GM21528 (cell line): ENCODE results near the gene DLGAP3.

Experiments used
- ATAC-seq: cut with Tn5 transposase; IDR thresholded peaks from one replicate; pipeline ENCODE4 v1.9.1; 2021; ENCODE audit warnings: mild to moderate bottlenecking, moderate library complexity; ENCODE audit not compliant: unreplicated experiment, low FRiP score

Gene DLGAP3

GRCh38 chr1:34868230-34869049 lies 61.0 kb downstream of the DLGAP3 start:
- ATAC-seq = no peak

DNA sequence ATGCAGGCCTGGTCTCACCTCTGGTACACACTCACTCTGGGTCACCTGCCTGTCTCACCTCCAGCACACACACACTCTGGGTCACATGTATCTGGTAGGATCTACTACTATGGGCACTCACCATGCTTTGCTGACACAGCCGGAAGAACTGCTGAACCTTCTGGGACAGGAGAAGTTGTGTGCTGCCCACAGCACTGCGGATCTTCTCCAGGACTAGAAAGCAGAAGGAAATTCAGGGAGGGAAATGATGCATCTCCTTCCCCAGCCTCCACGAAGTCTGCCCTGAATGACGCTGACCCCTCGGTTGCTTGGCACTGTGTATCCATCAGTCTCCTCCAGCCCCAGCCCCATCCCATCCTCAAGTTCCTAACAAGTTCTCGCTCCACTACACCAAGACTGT lies 62.0 kb downstream of the DLGAP3 start:
- ATAC-seq = no peak

GRCh38 chr1:34866762-34867109 lies 62.7 kb downstream of the DLGAP3 start:
- ATAC-seq = no peak

GRCh38 chr1:34865981-34866761 lies 63.3 kb downstream of the DLGAP3 start:
- peak; percentile 70 for ATAC-seq

DNA sequence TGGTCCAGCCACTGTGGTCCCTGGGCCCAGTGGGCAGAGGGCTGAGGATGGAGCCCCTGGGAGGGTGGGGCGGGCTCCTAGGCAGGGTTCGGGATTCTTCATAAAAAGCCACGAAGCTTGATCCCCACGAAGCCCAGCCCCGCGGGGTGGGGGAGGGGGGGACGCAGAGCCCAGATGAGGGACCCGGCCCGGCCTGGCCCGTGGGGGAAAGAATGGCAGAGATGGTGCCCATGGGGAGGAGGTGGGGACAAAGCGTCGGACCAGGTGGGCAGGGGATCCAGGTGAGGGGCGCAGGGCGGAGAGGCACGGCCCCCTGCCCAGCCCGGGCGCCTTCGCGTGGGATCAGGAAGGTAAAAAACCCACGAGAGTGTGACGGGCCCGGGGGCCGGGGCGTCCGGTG lies 63.9 kb downstream of the DLGAP3 start:
- no peak for ATAC-seq

DNA sequence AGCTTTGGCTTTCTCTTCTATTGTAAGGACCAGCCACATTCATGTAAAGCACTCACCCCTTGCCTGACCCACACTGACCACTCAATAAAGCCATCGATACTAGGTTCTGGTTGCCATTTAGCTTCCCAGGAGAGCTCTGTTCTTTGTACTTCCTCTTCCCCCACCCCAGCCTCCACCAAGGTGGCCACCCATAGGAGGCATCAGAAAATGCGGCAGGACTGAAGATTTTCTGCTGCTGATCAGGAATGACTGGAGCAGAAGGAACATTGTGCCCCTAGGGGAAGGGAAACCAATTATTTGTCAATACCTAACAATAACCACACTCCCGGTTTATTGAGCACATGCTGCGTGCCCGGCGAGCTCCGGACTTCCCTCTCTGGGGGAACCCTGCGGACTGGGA lies 64.7 kb downstream of the DLGAP3 start:
- no peak for ATAC-seq

GRCh38 chr1:34863501-34863900 lies 65.9 kb downstream of the DLGAP3 start:
- ATAC-seq = no peak

DNA sequence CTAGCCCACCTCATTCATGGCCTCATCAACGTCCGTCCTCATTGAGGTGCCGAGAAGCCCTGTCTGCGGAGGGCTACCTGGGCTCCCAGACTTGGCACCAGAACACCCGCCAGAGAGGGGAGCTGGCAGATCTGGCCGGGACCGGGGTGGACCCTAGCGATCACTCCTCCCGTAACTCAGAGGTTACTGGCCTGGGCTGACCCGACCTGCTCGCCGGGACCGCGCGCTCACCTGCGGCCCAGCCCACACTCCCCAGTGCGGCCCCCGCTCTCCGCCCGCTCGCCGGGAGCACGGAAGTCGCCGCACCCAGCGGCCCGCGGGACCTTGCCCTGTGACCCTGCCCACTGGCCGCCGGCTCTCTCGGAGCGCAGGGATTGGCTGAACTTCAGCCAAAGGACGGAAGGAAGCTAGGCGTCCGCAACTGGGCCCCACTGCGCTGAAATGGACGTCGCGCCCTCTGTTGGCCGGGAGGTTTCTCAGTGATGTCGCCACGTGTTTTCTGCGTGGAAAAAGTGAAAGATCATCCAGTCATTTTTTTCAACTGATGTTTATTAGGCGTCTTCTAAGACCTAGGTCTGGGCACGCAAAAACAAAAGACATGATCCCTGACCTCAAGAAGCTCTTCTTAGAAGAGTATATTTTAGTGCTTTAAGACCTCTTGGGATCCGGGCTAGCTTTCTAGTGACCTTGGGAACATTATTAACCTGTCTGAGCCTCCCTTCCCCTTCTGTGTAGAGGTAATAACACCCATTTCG lies 69.8 kb downstream of the DLGAP3 start, which contains the start of gene SMIM12:
Gene SMIM12, minus strand, starts transcription at position 304 of the 755 bp plus-strand sequence. CDS start 3,772 bp downstream, outside the sequence.
- ATAC-seq = peak; percentile 92

DNA sequence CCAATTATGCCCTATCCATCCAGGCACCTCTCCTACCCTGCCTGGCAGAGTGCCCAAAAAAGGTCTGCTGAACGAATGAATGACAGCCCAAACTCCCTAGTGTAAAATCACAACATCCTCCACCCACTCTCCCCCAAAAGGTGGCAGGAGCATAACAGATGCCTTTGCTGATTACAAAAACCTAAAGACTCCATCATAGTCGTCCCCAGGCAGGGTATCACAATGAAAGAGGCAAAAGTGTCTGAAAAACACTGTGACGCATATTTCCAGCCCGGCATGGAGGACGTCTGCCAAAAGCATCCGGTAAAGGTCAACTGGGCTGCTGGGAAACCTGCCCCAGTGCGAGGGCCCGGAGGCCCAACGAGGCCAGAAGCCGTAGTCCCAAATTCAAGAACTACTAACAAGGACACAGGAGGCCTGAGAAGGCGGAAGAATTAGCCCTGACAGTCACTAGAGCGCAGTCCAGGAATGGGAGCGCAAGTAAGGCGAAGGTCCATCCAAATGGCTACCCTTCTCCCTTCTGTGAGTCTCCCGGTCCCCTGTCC lies 70.5 kb downstream of the DLGAP3 start:
- no peak for ATAC-seq

- ATAC-seq = no peak
Observed at GRCh38 chr1:34856697-34857096, 72.8 kb downstream of the DLGAP3 start.

DNA sequence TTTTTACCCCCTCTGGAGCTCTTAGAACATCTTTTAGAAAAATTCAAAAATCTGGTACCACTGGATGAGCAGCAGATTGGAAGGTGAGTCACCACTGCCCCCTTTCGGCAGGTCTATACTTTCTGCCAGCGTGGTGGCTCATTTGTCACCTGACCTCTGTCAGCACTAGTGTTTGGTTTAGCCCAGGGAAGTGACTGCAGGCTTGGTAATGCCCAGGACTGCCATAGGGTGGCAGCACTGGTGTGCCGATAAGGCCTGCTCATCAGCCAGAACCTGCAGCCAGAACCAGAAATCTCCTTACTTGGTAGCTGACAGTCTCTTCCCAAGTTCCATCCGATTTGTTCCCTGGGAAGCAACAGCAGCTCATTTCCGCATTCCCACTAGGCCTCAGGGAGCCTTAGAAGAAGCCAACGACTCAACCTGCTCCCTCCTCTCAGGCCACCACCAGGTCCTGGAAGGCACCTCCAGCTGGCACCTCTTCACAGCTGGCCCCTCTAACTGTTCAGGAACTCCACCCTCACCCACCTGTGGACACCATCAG lies 76.7 kb downstream of the DLGAP3 start:
- ATAC-seq = peak; percentile 92

GRCh38 chr1:34851431-34852105 lies 77.9 kb downstream of the DLGAP3 start:
- no peak for ATAC-seq

DNA sequence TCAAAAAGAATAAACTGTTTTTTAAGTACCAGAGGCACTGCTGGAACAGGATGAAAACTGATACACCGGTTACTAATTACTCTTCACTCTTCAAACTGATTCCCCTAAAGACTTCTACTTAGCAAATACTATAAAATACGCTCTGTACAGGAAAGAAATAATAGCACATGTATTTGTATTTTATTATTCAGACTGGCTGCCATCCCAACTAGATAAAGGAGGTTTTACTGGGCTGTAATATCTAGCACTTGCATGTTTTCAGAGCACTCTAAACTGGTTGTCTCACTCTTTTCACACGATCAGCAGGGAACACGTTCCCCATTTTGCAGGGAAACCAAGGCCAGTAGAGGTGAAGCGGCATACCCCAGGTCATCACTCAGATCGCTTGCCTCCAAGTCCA lies 79.1 kb downstream of the DLGAP3 start:
- no peak for ATAC-seq

- ATAC-seq = no peak
Observed at GRCh38 chr1:34847094-34847493, 82.4 kb downstream of the DLGAP3 start.

DNA sequence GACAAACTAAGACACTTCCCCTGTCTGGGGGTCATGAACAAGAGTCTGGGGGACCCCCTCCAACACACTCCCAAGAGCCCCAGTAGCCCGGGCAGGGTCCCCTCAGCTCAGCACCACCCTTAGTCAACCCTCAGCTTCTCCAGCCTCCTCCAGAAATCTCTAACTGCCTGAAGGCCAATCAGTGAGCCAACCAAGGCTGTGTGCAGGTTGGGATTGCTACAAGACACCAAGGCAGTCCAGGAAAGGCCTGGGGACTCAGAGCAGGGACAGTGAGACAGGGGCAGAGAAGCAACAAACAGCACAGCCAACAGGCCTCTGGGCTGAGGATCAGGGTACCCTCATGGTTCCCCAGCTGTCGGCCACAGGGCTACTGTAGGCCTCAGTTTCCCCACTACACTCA lies 83.2 kb downstream of the DLGAP3 start:
- no peak for ATAC-seq

DNA sequence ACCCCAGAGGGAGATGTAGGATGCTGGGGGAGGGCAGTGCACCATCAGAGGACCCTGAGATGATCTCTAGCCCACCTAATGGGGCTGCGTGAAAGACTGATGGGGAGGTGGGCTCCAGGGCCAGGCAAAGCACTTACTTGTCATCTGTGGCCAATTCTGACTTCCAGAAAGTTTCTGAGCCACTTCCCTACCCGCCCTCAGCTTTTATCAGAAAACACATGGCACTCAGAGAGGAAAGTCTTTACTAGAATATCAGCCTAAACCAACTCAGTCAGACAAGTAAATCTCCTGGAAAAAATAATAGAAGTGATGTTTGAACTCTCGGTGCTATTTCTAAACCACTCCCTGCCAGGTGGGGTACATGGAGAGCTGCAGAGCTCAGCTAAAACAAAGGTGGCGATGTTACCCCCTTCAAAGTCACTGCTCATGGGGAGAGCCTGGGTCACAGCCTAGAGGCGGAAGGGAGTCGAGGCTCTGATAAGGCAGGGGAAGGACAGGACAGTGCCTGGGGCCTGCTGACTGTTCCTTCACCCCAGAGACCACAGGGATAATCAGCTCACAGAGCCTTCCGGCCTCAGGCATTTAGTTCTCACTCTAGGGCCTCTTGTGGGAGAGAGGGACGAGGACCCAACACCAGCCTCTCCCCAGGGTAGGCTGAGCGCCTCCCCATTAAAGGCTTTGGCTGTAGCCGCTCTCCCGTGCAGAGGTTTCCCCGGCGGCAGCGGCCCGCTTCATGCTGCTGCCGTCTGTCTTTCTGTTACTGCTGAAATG lies 84.1 kb downstream of the DLGAP3 start:
- no peak for ATAC-seq

DNA sequence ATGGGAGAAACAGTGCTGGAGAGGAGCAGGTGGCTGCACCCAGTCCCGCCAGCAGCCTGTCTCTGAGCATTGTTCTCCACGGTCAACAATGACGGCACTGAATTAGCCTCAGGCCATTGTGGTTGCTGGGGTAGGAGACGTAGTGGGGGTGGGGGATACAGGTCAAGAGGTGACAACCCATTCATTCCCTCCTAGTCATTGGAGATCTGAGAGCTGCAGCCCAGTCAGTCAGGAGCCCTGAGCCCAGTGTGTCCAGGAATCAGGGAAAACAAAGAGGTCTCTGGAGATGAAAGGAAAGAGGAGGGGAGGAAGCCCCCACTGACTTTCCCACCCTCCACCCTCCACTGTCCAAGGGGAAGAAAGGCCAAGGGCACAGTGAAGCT lies 85.2 kb downstream of the DLGAP3 start:
- no peak for ATAC-seq

- no peak for ATAC-seq
Observed at GRCh38 chr1:34843392-34844251, 85.8 kb downstream of the DLGAP3 start.
